WTC11 (cell line): Measurements from ENCODE around the gene ARHGAP8. TPM values are rescaled to one million over a fixed set of nuclear protein-coding genes. Genes with fewer than 3 reads are reported as not detected.

ENCODE experiments used
- ATAC-seq: fragments of 200-7000 bp; cut with Tn5 transposase; 2 replicates; pipeline ENCODE4 v1.10.0; 2021; ENCODE audit warnings: mild to moderate bottlenecking, moderate library complexity
- CTCF ChIA-PET: fragments of 300-600 bp; sonication (Branson Sonifier 250); formaldehyde crosslinking; loops from one replicate; lab custom pipeline; 2021; ENCODE audit warnings: antibody characterized with exemption; lab: Charles Lee
- POLR2A ChIA-PET: fragments of 350-600 bp; sonication (Branson Sonifier 250); formaldehyde crosslinking; loops from one replicate; lab custom pipeline; 2021; ENCODE audit warnings: antibody characterized with exemption; lab: Charles Lee
- DNase-seq: peaks from one replicate; pipeline ENCODE4 v3.0.0; 2021; ENCODE audit warnings: low spot score
- H3K27ac Mint-ChIP-seq: 2 replicates; pipeline ENCODE4 v1.8.0; 2021; ENCODE audit warnings: mixed read lengths
- H3K27me3 Mint-ChIP-seq: 2 replicates; pipeline ENCODE4 v1.8.0; 2021; ENCODE audit warnings: low read depth, mild to moderate bottlenecking, moderate library complexity, mixed read lengths
- H3K36me3 Mint-ChIP-seq: 2 replicates; pipeline ENCODE4 v1.8.0; 2021; ENCODE audit warnings: mixed read lengths
- H3K4me1 Mint-ChIP-seq: 2 replicates; pipeline ENCODE4 v1.8.0; 2022; ENCODE audit warnings: mixed read lengths
- H3K4me3 Mint-ChIP-seq: 2 replicates; pipeline ENCODE4 v1.8.0; 2021; ENCODE audit warnings: mild to moderate bottlenecking, moderate library complexity, mixed read lengths
- H3K9me3 Mint-ChIP-seq: 2 replicates; pipeline ENCODE4 v1.8.0; 2021; ENCODE audit warnings: mixed read lengths
- AFF4 ChIP-seq: sonication (generic); formaldehyde crosslinking; IDR thresholded peaks from 2 replicates; pipeline ENCODE4 v1.8.1; 2023; ENCODE audit warnings: mild to moderate bottlenecking, missing genetic modification reagents, borderline replicate concordance
- FOXJ3 ChIP-seq: sonication (generic); formaldehyde crosslinking; IDR thresholded peaks from 2 replicates; pipeline ENCODE4 v1.9.0; 2021; ENCODE audit warnings: missing genetic modification reagents, mild to moderate bottlenecking, borderline replicate concordance
- GABPB1 ChIP-seq: sonication (generic); formaldehyde crosslinking; IDR thresholded peaks from 2 replicates; pipeline ENCODE4 v1.8.1; 2023; ENCODE audit warnings: mild to moderate bottlenecking, missing genetic modification reagents
- GTF2I ChIP-seq: fragments of 250-450 bp; sonication (Bioruptor Pico); conservative IDR thresholded peaks from 2 replicates; pipeline ENCODE4 v1.4.0; 2021; ENCODE audit warnings: mild to moderate bottlenecking
- HMGXB4 ChIP-seq: sonication (generic); formaldehyde crosslinking; IDR thresholded peaks from 2 replicates; pipeline ENCODE4 v1.8.1; 2023; ENCODE audit warnings: mild to moderate bottlenecking, moderate library complexity, missing genetic modification reagents
- IRF2 ChIP-seq: sonication (generic); formaldehyde crosslinking; IDR thresholded peaks from 2 replicates; pipeline ENCODE4 v1.8.0; 2022; ENCODE audit warnings: low read depth, missing genetic modification reagents, borderline replicate concordance
- OVOL2 ChIP-seq: fragments of 250-450 bp; sonication (Bioruptor Pico); IDR thresholded peaks from 2 replicates; pipeline ENCODE4 v1.9.0; 2021; ENCODE audit warnings: mild to moderate bottlenecking, borderline replicate concordance
- SOX15 ChIP-seq: fragments of 250-450 bp; sonication (Bioruptor Pico); IDR thresholded peaks from 2 replicates; pipeline ENCODE4 v1.9.0; 2021; ENCODE audit warnings: mild to moderate bottlenecking
- SP1 ChIP-seq: sonication (generic); formaldehyde crosslinking; conservative IDR thresholded peaks from 2 replicates; pipeline ENCODE4 v1.8.1; 2022; ENCODE audit warnings: missing genetic modification reagents
- TEAD1 ChIP-seq: sonication (generic); formaldehyde crosslinking; IDR thresholded peaks from 2 replicates; pipeline ENCODE4 v1.8.0; 2022; ENCODE audit warnings: mild to moderate bottlenecking, missing genetic modification reagents
- ZNF263 ChIP-seq: sonication (generic); formaldehyde crosslinking; IDR thresholded peaks from 2 replicates; pipeline ENCODE4 v1.8.1; 2022; ENCODE audit warnings: low read depth, mild to moderate bottlenecking, moderate library complexity, missing genetic modification reagents
- ZNF317 ChIP-seq: sonication (generic); formaldehyde crosslinking; IDR thresholded peaks from 2 replicates; pipeline ENCODE4 v1.8.1; 2023; ENCODE audit warnings: low read depth, mild to moderate bottlenecking, moderate library complexity, missing genetic modification reagents, borderline replicate concordance
- ZNF396 ChIP-seq: fragments of 250-450 bp; sonication (Bioruptor Pico); IDR thresholded peaks from 2 replicates; pipeline ENCODE4 v1.8.0; 2021; ENCODE audit warnings: mild to moderate bottlenecking, moderate library complexity, borderline replicate concordance
- total RNA-seq: library from RNA; stranded (reverse); gene quantifications from 3 replicates; pipeline ENCODE4 v1.2.3, GENCODE V29; 2021
- TF ChIP-seq, protein P1 (sequence below): fragments of 250-450 bp; sonication (Bioruptor Pico); conservative IDR thresholded peaks from 2 replicates; pipeline ENCODE4 v1.9.0; 2021; ENCODE audit warnings: mild to moderate bottlenecking
- TF ChIP-seq, protein P2 (sequence below): sonication (generic); formaldehyde crosslinking; IDR thresholded peaks from 2 replicates; pipeline ENCODE4 v1.8.0; 2023; ENCODE audit warnings: missing genetic modification reagents, mild to moderate bottlenecking, borderline replicate concordance
- TF ChIP-seq, protein P3 (sequence below): sonication (generic); formaldehyde crosslinking; IDR thresholded peaks from 2 replicates; pipeline ENCODE4 v1.8.1; 2023; ENCODE audit warnings: mild to moderate bottlenecking, missing genetic modification reagents, moderate library complexity
- TF ChIP-seq, protein P4 (sequence below): sonication (generic); formaldehyde crosslinking; IDR thresholded peaks from 2 replicates; pipeline ENCODE4 v1.8.1; 2023; ENCODE audit warnings: mild to moderate bottlenecking, missing genetic modification reagents
- TF ChIP-seq, protein P5 (sequence below): sonication (generic); formaldehyde crosslinking; IDR thresholded peaks from 2 replicates; pipeline ENCODE4 v1.8.1; 2022; ENCODE audit warnings: mild to moderate bottlenecking, moderate library complexity, missing genetic modification reagents

Gene ARHGAP8
- total RNA-seq, 1 experiment from 2014 or later, result 61.4 TPM

DNA sequence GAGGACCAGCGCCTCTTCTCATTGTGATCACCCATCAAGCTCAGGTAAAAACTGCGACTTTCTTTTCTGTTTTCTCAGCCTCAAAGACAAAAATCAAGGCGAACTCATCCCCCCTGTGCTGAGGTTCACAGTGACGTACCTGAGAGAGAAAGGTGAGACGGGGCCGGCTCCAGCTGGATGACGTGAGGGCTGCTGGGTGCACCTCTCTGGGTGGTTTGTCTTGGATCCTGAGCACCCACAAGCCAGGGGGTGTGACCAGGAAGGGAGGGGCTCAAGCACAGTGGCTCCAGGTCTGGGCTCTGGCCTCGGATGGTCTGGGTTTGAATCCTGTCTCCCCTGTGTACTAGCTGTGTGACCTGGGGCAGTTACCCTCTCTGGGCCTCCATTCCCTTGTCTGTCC lies 92.8 kb downstream of the ARHGAP8 start:
- ChIA-PET CTCF (no interaction called here), POLR2A (no interaction called here)
- no peak for ATAC-seq
- DNase-seq, result no peak
- no peak overlapping the region for H3K27ac Mint-ChIP-seq
- H3K9me3 Mint-ChIP-seq, result peaks cover 13% of the 10 kb centered on the region
- H3K27me3 Mint-ChIP-seq, result no peaks in the 10 kb centered on the region
- no peak overlapping the region for H3K4me3 Mint-ChIP-seq
- peaks cover 16% of the 10 kb centered on the region for H3K4me1 Mint-ChIP-seq
- TF ChIP-seq SOX15 (CRISPR knock-in tag) (no peak), AFF4 (CRISPR knock-in tag) (no peak), ZNF317 (CRISPR knock-in tag) (no peak), FOXJ3 (CRISPR knock-in tag) (no peak), GTF2I (CRISPR knock-in tag) (no peak), OVOL2 (no peak), ZNF396 (CRISPR knock-in tag) (no peak), TEAD1 (no peak), ZNF263 (CRISPR knock-in tag) (no peak), IRF2 (CRISPR knock-in tag) (no peak), GABPB1 (CRISPR knock-in tag) (no peak), HMGXB4 (CRISPR knock-in tag) (no peak), SP1 (CRISPR knock-in tag) (no peak)
- TF ChIP-seq, protein P1, sequence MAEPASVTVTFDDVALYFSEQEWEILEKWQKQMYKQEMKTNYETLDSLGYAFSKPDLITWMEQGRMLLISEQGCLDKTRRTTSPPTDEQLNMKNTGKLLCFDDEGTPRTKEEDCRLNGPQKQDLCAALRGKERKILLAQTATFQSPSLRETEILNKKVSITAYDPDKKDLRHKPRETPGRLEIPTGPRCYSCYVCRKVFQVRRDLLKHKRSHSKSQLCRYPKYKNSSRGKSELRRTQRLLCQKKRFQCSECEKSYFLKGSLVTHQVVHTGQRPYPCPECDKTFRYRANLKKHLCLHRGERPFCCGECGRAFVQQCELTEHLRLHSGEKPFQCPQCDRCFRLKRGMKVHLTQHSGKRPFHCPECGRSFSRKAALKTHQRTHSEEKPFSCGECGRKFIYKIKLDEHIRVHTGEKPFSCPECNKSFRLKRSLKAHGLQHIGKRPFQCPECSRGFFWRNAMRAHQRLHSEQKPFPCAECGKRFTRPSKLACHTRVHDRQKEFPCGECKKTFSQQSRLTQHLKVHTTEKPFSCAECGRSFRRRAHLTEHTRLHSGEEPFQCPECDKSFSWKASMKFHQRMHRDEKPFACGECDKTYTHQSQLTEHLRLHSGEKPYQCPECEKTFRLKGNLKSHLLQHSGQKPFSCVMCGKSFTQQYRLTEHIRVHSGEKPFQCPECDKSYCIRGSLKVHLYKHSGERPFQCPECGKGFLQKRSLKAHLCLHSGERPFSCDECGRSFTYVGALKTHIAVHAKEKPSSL (CRISPR knock-in tag), result no peak
- TF ChIP-seq, protein P2, sequence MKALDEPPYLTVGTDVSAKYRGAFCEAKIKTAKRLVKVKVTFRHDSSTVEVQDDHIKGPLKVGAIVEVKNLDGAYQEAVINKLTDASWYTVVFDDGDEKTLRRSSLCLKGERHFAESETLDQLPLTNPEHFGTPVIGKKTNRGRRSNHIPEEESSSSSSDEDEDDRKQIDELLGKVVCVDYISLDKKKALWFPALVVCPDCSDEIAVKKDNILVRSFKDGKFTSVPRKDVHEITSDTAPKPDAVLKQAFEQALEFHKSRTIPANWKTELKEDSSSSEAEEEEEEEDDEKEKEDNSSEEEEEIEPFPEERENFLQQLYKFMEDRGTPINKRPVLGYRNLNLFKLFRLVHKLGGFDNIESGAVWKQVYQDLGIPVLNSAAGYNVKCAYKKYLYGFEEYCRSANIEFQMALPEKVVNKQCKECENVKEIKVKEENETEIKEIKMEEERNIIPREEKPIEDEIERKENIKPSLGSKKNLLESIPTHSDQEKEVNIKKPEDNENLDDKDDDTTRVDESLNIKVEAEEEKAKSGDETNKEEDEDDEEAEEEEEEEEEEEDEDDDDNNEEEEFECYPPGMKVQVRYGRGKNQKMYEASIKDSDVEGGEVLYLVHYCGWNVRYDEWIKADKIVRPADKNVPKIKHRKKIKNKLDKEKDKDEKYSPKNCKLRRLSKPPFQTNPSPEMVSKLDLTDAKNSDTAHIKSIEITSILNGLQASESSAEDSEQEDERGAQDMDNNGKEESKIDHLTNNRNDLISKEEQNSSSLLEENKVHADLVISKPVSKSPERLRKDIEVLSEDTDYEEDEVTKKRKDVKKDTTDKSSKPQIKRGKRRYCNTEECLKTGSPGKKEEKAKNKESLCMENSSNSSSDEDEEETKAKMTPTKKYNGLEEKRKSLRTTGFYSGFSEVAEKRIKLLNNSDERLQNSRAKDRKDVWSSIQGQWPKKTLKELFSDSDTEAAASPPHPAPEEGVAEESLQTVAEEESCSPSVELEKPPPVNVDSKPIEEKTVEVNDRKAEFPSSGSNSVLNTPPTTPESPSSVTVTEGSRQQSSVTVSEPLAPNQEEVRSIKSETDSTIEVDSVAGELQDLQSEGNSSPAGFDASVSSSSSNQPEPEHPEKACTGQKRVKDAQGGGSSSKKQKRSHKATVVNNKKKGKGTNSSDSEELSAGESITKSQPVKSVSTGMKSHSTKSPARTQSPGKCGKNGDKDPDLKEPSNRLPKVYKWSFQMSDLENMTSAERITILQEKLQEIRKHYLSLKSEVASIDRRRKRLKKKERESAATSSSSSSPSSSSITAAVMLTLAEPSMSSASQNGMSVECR (CRISPR knock-in tag), result no peak
- TF ChIP-seq, protein P3, sequence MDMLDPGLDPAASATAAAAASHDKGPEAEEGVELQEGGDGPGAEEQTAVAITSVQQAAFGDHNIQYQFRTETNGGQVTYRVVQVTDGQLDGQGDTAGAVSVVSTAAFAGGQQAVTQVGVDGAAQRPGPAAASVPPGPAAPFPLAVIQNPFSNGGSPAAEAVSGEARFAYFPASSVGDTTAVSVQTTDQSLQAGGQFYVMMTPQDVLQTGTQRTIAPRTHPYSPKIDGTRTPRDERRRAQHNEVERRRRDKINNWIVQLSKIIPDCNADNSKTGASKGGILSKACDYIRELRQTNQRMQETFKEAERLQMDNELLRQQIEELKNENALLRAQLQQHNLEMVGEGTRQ (CRISPR knock-in tag), result no peak
- TF ChIP-seq, protein P4, sequence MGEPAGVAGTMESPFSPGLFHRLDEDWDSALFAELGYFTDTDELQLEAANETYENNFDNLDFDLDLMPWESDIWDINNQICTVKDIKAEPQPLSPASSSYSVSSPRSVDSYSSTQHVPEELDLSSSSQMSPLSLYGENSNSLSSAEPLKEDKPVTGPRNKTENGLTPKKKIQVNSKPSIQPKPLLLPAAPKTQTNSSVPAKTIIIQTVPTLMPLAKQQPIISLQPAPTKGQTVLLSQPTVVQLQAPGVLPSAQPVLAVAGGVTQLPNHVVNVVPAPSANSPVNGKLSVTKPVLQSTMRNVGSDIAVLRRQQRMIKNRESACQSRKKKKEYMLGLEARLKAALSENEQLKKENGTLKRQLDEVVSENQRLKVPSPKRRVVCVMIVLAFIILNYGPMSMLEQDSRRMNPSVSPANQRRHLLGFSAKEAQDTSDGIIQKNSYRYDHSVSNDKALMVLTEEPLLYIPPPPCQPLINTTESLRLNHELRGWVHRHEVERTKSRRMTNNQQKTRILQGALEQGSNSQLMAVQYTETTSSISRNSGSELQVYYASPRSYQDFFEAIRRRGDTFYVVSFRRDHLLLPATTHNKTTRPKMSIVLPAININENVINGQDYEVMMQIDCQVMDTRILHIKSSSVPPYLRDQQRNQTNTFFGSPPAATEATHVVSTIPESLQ (CRISPR knock-in tag), result no peak
- TF ChIP-seq, protein P5, sequence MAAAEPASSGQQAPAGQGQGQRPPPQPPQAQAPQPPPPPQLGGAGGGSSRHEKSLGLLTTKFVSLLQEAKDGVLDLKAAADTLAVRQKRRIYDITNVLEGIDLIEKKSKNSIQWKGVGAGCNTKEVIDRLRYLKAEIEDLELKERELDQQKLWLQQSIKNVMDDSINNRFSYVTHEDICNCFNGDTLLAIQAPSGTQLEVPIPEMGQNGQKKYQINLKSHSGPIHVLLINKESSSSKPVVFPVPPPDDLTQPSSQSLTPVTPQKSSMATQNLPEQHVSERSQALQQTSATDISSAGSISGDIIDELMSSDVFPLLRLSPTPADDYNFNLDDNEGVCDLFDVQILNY (CRISPR knock-in tag), result no peak
- H3K36me3 Mint-ChIP-seq, result peaks cover 30% of the 10 kb centered on the region
